Measurements from ENCODE around the gene FGF2. TPM values are rescaled to one million over a fixed set of nuclear protein-coding genes. Genes with fewer than 3 reads are reported as not detected.

FGF2 gene
- total RNA-seq, 2 donors from 2014 or later, result 12.5 to 18.5 TPM

- H3K4me1 Mint-ChIP-seq, result peaks cover 9% of the 10 kb centered on the region
Measured at GRCh38 chr4:122922877-122923511, 96.4 kb downstream of the FGF2 start.

GRCh38 chr4:122928930-122929329, 102.3 kb downstream of the FGF2 start:
- H3K4me1 ChIP-seq (ENCODE audit: control insufficient read depth, insufficient read depth, low read length), result no peaks in the 10 kb centered on the region
- H3K36me3 ChIP-seq (ENCODE audit: control insufficient read depth, insufficient read depth, low read length), result peaks cover 31% of the 10 kb centered on the region
- Mint-ChIP-seq H3K4me1 (no peaks in the 10 kb centered on the region), H3K27ac (no peak overlapping the region), H3K9me3 (no peaks in the 10 kb centered on the region), H3K36me3 (ENCODE audit: low read depth) (peaks cover 11% of the 10 kb centered on the region), H3K27me3 (ENCODE audit: insufficient read depth) (no peaks in the 10 kb centered on the region), H3K4me3 (no peak overlapping the region)
- H3K27ac ChIP-seq (ENCODE audit: low read depth, low read length), result no peak overlapping the region
- TF ChIP-seq CTCF (conservative IDR thresholded peaks at IDR 0.05), result no peak
- no peaks in the 10 kb centered on the region for H3K9me3 ChIP-seq (ENCODE audit: control insufficient read depth, low read length)
- DNase-seq, result no peak
- H3K4me3 ChIP-seq (ENCODE audit: low read length), result no peak overlapping the region
- WGBS, 2 experiments (ENCODE audit: insufficient coverage in 1 of 2, insufficient read length in 1 of 2), result 93% methylated on average over 1 of the region's 1 CpG; no CpG with 5 or more reads in 1 of the 2 experiments
- H3K27me3 ChIP-seq (ENCODE audit: control insufficient read depth, insufficient read depth, low read length, poor library complexity, severe bottlenecking), result no peaks in the 10 kb centered on the region
- H3K9ac ChIP-seq (ENCODE audit: extremely low read depth, low read length, poor library complexity, severe bottlenecking), result no peak overlapping the region

More at GRCh38 chr4:122922877-122923511, 96.4 kb downstream of the FGF2 start:
- Mint-ChIP-seq H3K27ac (peak overlapping the region; percentile 94), H3K27me3 (ENCODE audit: insufficient read depth) (no peaks in the 10 kb centered on the region), H3K36me3 (ENCODE audit: low read depth) (no peaks in the 10 kb centered on the region), H3K4me3 (no peak overlapping the region), H3K9me3 (no peaks in the 10 kb centered on the region)
- TF ChIP-seq CTCF (conservative IDR thresholded peaks at IDR 0.05), result no peak
- DNase-seq, result peak; percentile 94
- 0% methylated on average over 21 to 34 of the region's 34 CpGs for WGBS, 2 experiments (ENCODE audit: insufficient coverage in 1 of 2, insufficient read length in 1 of 2)
- no peaks in the 10 kb centered on the region for H3K4me1 ChIP-seq (ENCODE audit: control insufficient read depth, insufficient read depth, low read length)
- H3K36me3 ChIP-seq (ENCODE audit: control insufficient read depth, insufficient read depth, low read length), result no peaks in the 10 kb centered on the region
- H3K4me3 ChIP-seq (ENCODE audit: low read length), result peak overlapping the region; percentile 93
- peak overlapping the region; percentile 56 for H3K9ac ChIP-seq (ENCODE audit: extremely low read depth, low read length, poor library complexity, severe bottlenecking)
- H3K27ac ChIP-seq (ENCODE audit: low read depth, low read length), result peak overlapping the region; percentile 79
- H3K9me3 ChIP-seq (ENCODE audit: control insufficient read depth, low read length), result no peaks in the 10 kb centered on the region
- no peaks in the 10 kb centered on the region for H3K27me3 ChIP-seq (ENCODE audit: control insufficient read depth, insufficient read depth, low read length, poor library complexity, severe bottlenecking)

GRCh38 chr4:122930862-122931261, 104.2 kb downstream of the FGF2 start:
- Histone ChIP-seq H3K9me3 (ENCODE audit: control insufficient read depth, low read length) (no peaks in the 10 kb centered on the region), H3K27me3 (ENCODE audit: control insufficient read depth, insufficient read depth, low read length, poor library complexity, severe bottlenecking) (no peaks in the 10 kb centered on the region), H3K4me3 (ENCODE audit: low read length) (no peak overlapping the region), H3K36me3 (ENCODE audit: control insufficient read depth, insufficient read depth, low read length) (peaks cover 44% of the 10 kb centered on the region), H3K9ac (ENCODE audit: extremely low read depth, low read length, poor library complexity, severe bottlenecking) (no peak overlapping the region), H3K4me1 (ENCODE audit: control insufficient read depth, insufficient read depth, low read length) (no peaks in the 10 kb centered on the region), H3K27ac (ENCODE audit: low read depth, low read length) (no peak overlapping the region)
- H3K4me3 Mint-ChIP-seq, result no peak overlapping the region
- no peaks in the 10 kb centered on the region for H3K27me3 Mint-ChIP-seq (ENCODE audit: insufficient read depth)
- H3K4me1 Mint-ChIP-seq, result no peaks in the 10 kb centered on the region
- no peak overlapping the region for H3K27ac Mint-ChIP-seq
- no peak for DNase-seq
- peak; percentile 74 for TF ChIP-seq CTCF (conservative IDR thresholded peaks at IDR 0.05)
- peaks cover 24% of the 10 kb centered on the region for H3K36me3 Mint-ChIP-seq (ENCODE audit: low read depth)
- no peaks in the 10 kb centered on the region for H3K9me3 Mint-ChIP-seq

All from endodermal cell (in vitro differentiated cells).